HG02884 (cell line): ENCODE measurements around the gene PELI2.
A peak's percentile ranks its signal among the peaks of the same experiment; 100 is the strongest.

Experiments used
- ATAC-seq: cut with Tn5 transposase; IDR thresholded peaks from one replicate; pipeline ENCODE4 v1.9.1; 2021; ENCODE audit warnings: mild to moderate bottlenecking, moderate library complexity; ENCODE audit not compliant: unreplicated experiment

Gene PELI2

DNA sequence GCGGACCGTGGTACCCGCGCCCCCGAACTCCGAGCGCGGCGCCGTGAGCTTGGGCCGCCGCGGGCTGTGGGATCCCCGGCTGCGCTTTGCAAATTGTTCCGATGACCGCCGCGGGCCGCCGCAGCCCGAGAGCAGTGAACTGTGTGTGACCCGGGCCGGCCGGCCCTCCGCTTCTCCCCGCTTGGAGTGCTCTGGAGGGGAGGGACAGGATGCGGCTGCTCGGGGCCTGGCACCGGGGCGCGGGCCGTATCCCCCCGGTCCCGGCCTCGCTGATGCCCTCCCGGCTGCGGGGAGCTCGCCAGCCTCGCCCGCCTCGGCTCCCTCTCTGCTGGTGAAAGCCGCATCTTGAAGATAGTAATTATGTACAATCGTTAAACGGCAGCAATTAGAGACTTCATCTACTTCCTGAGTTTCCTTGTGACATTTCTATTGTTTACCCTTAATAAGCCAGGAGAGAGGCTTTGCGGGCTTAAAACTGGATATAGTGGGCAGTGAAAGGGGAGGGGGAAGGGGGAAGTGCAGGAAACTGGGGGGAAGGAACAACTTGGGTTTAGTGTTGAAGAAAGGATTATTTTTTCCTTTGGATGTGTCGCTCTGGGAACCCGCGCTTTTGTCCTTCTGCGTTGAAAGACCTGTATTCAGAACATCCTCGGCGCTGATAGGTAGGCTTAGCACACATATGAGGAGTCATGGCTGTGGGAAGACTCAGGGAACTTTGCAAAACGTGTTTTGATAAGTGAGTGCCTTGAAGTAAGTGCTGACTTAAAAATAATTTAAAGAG, 1.2 kb downstream of the PELI2 start:
- peak; percentile 9 for ATAC-seq

DNA sequence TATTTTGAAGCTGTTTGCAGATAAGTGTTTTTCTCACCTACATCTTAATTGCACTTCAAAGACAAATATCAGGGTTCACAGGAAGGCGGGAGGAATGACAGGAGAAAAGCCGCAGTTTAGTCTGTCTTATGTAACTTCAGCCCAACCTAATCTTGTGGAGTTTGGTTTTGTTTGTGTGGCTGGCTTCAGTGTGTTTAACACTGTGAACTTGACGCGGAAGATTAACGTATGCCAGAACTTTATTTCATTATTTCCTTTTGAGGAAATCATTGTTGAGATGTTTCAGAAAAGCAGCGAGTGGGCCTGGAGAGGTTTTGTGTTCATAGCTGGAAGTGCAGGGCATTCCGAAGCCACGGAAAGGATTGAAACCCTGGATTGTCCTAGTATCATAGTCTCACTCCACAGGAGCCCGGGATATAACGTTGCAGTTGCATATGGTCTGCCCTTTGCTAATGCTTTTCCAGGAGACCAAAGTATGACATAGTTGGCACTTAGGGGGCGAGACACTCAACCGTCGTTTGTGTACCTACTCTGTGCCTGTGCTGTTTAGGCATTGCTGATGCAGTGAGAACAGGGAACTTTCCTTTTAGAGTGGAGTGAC, 2.0 kb downstream of the PELI2 start:
- ATAC-seq: no peak

DNA sequence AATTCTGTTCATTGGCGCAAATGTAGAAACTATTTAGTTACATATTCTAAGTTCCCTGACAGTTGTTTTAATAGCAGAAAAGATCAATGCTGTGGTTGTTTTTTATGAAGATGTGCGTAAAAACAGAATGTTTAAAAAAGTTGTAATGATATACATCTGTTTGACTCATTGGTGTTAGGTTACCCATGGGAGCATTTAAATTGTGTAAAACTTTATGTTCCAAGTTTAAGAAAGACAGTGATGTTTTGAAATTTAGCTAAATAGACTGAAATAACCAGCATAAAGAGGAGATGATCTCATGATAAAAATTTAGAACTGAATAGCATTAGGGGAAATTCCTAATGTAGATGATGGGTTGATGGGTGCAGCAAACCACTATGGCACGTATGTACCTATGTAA, 3.6 kb downstream of the PELI2 start:
- no peak for ATAC-seq

DNA sequence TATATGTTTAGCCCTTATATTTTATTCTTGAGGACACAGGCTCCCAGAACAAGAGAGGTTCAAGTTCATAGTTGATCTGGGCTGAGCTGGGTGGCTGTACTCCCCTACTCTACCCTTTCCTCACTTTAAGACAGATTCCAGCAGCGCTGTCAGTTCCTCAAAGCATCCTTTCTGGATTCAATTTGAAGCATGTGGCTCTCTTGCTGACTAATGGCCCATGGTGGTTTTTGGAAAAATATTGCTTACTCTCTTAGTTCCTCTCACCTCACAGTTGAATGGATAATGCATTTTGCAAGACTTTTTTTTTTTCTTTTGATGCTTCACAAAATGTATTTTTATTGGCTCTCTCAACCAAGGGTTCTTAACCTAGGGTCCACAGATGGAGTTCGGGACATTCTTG, 4.1 kb downstream of the PELI2 start:
- ATAC-seq: no peak

GRCh38 chr14:56124327-56124726, 6.1 kb downstream of the PELI2 start:
- no peak for ATAC-seq

GRCh38 chr14:56125772-56126636, 7.8 kb downstream of the PELI2 start:
- ATAC-seq: no peak

DNA sequence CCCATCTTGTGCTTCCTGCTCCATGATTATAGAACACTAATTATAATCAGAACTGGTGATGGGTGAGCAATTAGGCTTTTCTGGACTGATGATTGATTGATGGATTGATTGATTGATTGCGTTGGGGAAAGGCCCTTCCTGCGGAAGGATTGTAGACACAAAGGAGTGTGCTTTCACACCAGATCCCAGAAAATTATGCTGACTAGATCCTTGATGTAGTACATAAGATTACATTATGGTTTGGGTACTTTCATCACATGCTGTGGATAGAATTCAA, 8.4 kb downstream of the PELI2 start:
- ATAC-seq: no peak

GRCh38 chr14:56127156-56127555, 8.9 kb downstream of the PELI2 start:
- ATAC-seq: no peak

DNA sequence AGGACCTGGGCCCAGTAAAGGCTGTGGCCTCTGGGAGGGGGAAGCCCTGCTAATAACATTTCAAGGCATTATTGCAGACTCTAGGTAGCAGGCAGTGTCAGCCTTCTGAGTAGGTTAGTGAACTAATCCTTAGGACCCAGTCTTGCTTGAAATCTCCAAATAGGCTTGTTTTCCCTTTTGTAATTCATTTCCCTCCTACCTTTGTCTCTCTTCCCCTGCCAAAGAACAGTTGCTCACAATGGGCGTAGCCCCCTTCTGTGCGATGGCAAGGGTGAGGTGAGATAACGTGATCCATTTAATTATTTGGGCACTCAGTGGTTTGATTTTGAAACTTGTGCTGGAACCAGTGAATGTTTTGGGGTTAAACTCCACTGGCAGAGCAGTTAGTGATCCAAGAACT, 10.9 kb downstream of the PELI2 start:
- ATAC-seq: no peak

DNA sequence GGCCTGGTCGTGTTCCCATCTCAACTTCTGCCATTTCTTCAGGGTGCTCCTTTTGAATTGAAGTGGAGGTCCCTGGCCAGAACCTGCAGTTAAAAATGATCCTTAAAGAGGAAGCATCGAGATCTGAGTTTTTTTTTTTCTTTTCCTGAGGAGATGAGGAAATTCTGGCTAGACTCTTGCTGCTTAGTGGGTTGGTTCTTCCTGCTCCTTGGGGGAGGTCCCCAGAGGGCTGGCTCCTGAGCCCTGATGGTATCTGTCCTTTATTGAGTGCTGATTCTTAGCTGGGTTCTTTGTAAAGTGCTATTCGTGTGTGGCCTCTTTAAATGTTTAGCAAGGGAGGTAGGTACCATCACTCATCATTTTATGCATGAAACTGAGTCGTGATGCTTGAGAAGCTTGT, 11.7 kb downstream of the PELI2 start:
- ATAC-seq: no peak

DNA sequence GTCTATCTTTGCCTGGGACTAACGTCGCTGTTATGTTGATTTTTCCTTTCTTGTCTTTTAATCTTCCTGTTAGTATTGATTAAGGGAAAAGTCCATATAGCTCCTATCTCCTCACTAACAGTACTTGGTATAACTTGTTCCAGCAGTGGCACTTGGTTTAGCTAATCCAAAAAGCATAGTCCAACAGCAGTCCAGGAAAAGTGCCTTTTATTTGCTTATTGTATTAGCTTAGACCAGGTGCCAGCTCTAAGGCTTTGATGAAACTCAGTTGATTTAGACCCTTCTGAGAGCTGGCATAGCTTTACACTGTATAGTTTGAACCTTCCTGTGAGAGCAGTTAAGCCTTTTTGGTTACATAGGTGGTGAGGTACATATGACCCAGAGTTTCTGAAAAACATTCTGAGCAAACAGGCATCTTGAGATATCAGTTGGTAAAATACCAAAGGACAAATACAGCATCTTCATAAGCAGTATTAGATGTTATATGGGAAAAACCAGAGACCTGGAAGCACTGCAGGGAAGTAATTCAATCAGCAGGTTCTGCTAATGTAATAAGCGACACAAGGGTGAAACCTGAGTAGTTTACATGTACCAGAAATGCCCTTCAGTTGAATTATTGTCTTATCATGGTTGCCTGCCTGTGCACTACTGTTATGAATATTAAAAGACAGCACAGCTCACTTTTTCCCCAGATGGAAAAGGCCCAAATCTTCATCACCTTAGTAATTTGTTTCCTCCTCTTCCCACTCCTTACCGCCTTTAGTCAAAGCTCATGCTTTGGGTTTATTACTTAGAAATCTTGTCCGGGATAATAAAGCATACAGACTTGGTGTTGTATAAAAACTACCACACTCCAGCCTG, 13.0 kb downstream of the PELI2 start:
- no peak for ATAC-seq

- no peak for ATAC-seq
Measured at GRCh38 chr14:56131865-56132833, 13.9 kb downstream of the PELI2 start.

DNA sequence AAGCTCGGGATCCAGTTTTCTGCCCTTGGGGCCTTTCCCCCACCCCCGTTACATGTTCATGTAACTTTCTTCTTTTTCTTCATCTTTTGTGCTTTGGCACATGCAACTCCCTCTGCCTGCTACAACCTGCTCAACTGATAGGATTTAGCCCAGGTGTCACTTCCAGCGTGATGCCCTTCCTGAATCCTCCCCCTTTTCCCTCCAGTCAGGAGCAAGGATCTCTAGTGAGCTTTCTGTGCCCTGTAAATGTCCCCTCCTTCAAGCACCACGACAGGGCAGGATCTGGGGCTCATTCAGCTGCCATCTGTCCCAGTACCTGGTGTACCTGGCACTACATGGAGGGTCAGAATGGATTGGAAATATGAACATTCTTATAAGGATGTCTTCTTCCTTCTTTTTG, 15.3 kb downstream of the PELI2 start:
- ATAC-seq: no peak

- ATAC-seq: no peak
Measured at GRCh38 chr14:56135001-56135400, 16.8 kb downstream of the PELI2 start.

DNA sequence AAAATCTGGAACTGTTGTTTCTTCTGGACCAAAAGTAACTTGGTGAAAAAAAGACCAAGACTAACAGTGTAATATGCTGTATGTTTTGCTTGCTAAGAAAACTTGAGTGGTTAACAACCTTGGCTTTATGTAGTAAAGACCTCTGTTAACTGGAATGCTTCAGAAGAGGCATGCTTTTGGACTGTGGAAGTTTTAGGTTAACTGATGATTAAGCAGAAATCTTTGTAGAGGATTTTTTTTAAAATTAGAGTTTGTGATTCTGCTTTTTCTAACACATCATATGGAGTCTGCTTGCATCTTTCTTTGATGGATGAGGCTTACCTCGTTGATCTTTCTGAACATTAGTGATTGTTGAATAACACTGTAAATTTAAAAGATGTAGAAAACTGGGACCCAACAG, 17.5 kb downstream of the PELI2 start:
- no peak for ATAC-seq

- no peak for ATAC-seq
Measured at GRCh38 chr14:56136571-56137452, 18.6 kb downstream of the PELI2 start.

DNA sequence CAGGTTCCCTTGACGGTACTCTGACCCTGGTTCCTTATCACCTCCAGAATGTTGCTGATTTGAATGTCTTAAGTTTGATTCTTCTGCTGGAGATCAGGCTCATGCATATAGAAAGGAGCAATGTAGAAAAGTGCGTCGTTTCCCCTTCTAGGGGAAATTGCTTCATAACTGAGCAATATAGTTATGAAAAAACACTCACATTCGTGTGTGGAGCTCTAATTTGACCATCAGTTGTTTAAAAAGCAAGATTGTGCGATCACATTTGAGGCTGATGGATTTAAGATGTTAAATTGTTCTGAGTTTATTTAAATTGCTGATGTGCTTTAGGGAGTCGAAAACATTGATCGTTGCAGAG, 19.2 kb downstream of the PELI2 start:
- no peak for ATAC-seq

- no peak for ATAC-seq
Measured at GRCh38 chr14:56137849-56138248, 19.6 kb downstream of the PELI2 start.

- ATAC-seq: no peak
Measured at GRCh38 chr14:56138928-56139327, 20.7 kb downstream of the PELI2 start.
